ENCODE measurements around the gene SYDE1. TPM values are rescaled to one million over a fixed set of nuclear protein-coding genes. Genes with fewer than 3 reads are reported as not detected.
"Not testable (repeated sequence)": the region's sequence is repeated elsewhere in the genome, so short reads cannot be mapped to it uniquely, and the experiment has no call there.

The SYDE1 gene
- total and polyA plus RNA-seq, 2 of the 4 experiments (the other 2 are of a cell fraction), result 19.4 to 64.9 TPM

DNA sequence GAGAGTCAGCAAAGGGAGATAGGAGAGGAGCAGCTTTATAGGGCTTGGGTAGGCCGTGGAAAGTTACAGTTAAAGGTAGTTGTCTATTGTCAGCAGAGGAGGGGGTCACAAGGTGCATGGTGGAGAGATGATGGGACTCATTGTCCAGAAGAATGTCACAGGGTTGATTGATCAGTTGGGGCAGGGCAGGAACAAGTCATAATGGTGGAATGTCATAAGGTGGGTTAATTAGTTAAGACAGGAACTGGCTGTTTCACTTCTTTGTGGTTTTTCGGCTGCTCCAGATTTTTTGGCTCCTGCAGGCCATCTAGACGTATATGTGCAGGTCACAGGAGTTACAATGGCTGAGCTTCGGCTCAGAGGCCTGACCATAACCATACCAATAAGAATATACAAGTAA lies 36.8 kb upstream of the SYDE1 start:
- H2BK120ac ChIP-seq (ENCODE audit: low read depth, low read length); BruUV-seq (replicated peaks); ATAC-seq (ENCODE audit: low read depth); H2AK5ac ChIP-seq (ENCODE audit: low read depth, low read length); H2BK5ac ChIP-seq (ENCODE audit: low read depth, low read length, poor library complexity, severe bottlenecking); H3K27ac ChIP-seq (ENCODE audit: insufficient read depth, low read length); DNase-seq; H3K27me3 ChIP-seq (ENCODE audit: control insufficient read depth, insufficient read depth, low read length); H3K56ac ChIP-seq (ENCODE audit: extremely low read depth, insufficient read depth, low read length); H2AK9ac ChIP-seq (replicated peaks; ENCODE audit: low read depth, low read length, poor library complexity); H3K9me3 ChIP-seq (ENCODE audit: control insufficient read depth, insufficient read depth, low read length); H2AFZ ChIP-seq (replicated peaks; ENCODE audit: low read length, poor library complexity); H3K36me3 ChIP-seq (ENCODE audit: control insufficient read depth, insufficient read depth, low read length); H3K4me3 ChIP-seq (ENCODE audit: insufficient read depth, low read depth, low read length); H4K20me1 ChIP-seq (ENCODE audit: insufficient read depth, low read length); H4K5ac ChIP-seq (ENCODE audit: low read depth, low read length); H3K18ac ChIP-seq (ENCODE audit: low read depth, low read length); H3K23ac ChIP-seq (ENCODE audit: low read depth, low read length); H3K9me1 ChIP-seq (ENCODE audit: insufficient read depth, low read length); H4K91ac ChIP-seq (ENCODE audit: insufficient read depth, low read depth, low read length); POLR2A ChIA-PET (ENCODE audit: unreplicated experiment); in situ Hi-C loops (cut with MboI; ENCODE audit: low sequenced_read_pairs); H3K79me1 ChIP-seq (ENCODE audit: low read depth in 1 of 2, low read length in 2 of 2); H3K14ac ChIP-seq (replicated peaks; ENCODE audit: low read depth, low read length); H3K4me2 ChIP-seq (ENCODE audit: low read depth, low read length); intact Hi-C loops (cut with micrococcal nuclease); H2BK20ac ChIP-seq (ENCODE audit: low read depth, low read length); CTCF ChIA-PET; dilution Hi-C loops (cut with HindIII; ENCODE audit: low sequenced_read_pairs, unreplicated experiment); H2BK15ac ChIP-seq (ENCODE audit: low read depth, low read length); H4K8ac ChIP-seq (ENCODE audit: low read depth in 2 of 2, low read length in 2 of 2); H3K9ac ChIP-seq (ENCODE audit: low read depth, low read length); H3K4ac ChIP-seq (ENCODE audit: low read depth, low read length); H3K4me1 ChIP-seq (ENCODE audit: control insufficient read depth, insufficient read depth, low read length): not testable (repeated sequence)
- WGBS, 2 experiments (ENCODE audit: extremely low coverage in 2 of 2, insufficient read length in 1 of 2), result 37% methylated on average over 2 of the region's 4 CpGs; no CpG with 5 or more reads in 1 of the 2 experiments

All from IMR-90 (cell line).